Calu3 (cell line): ENCODE measurements around the gene NR2C1. TPM values are rescaled to one million over a fixed set of nuclear protein-coding genes. Genes with fewer than 3 reads are reported as not detected.

ENCODE experiments used
- BruUV-seq: library from RNA; stranded (reverse); fragments of 400-500 nt; replicated peaks from 2 replicates; lab custom pipeline; 2021; lab: Mats Ljungman, UMichigan
- CTCF ChIA-PET: fragments of 300-600 bp; sonication (Branson Sonifier 250); formaldehyde crosslinking; loops from one replicate; lab custom pipeline; 2022; ENCODE audit warnings: antibody characterized with exemption; lab: Charles Lee
- DNase-seq: peaks from one replicate; pipeline ENCODE4 v3.0.0; 2022
- H3K27ac Mint-ChIP-seq: one replicate; pipeline ENCODE4 v1.8.0; 2022; ENCODE audit warnings: mixed read lengths; ENCODE audit not compliant: unreplicated experiment
- H3K27me3 Mint-ChIP-seq: one replicate; pipeline ENCODE4 v1.8.0; 2022; ENCODE audit warnings: mixed read lengths; ENCODE audit not compliant: unreplicated experiment
- H3K36me3 Mint-ChIP-seq: one replicate; pipeline ENCODE4 v1.8.0; 2022; ENCODE audit warnings: mild to moderate bottlenecking, moderate library complexity, mixed read lengths; ENCODE audit not compliant: insufficient read depth, unreplicated experiment
- H3K4me1 Mint-ChIP-seq: one replicate; pipeline ENCODE4 v1.8.0; 2022; ENCODE audit warnings: mild to moderate bottlenecking, low read depth, mixed read lengths; ENCODE audit not compliant: unreplicated experiment
- H3K4me3 Mint-ChIP-seq: one replicate; pipeline ENCODE4 v1.8.0; 2022; ENCODE audit warnings: mild to moderate bottlenecking, low read depth, moderate library complexity, mixed read lengths; ENCODE audit not compliant: unreplicated experiment
- H3K9me3 Mint-ChIP-seq: one replicate; pipeline ENCODE4 v1.8.0; 2022; ENCODE audit warnings: low read depth, mixed read lengths; ENCODE audit not compliant: unreplicated experiment
- CTCF ChIP-seq: fragments of 200-600 bp; IDR thresholded peaks from one replicate; pipeline ENCODE4 v1.8.0; 2022; ENCODE audit warnings: antibody characterized with exemption; ENCODE audit not compliant: unreplicated experiment
- intact Hi-C: fragments of 100-400 bp; cut with micrococcal nuclease; formaldehyde crosslinking; loops from one replicate; pipeline ENCODE4 v1.10.0; 2022; ENCODE audit not compliant: unreplicated experiment
- total RNA-seq: library from RNA; stranded (reverse); gene quantifications from 2 replicates; pipeline ENCODE4 v1.2.3, GENCODE V29; 2022

NR2C1 gene
- total RNA-seq, 1 experiment from 2014 or later: 50.3 TPM

DNA sequence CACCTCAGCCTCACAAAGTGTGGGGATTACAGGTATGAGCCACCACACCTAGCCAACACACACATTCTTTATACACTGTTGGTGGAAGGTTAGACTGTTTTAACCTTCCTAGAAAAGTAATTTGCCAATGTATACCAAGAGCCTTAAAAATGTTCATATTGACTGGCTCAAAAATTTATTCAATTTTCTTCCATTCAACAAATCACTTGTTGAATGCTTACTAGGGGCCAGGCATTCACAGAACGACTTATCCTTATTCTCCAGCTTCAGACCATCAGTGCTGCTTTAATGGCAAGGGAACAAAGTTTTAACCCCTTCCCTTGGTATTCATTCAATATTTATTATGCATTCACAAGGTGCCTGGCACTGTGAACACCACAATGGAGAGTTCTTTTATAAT, 3.0 kb downstream of the NR2C1 start:
- Mint-ChIP-seq H3K27me3 (no peaks in the 10 kb centered on the region), H3K4me1 (peaks cover 7% of the 10 kb centered on the region), H3K4me3 (no peak overlapping the region), H3K27ac (no peak overlapping the region), H3K36me3 (peaks cover 43% of the 10 kb centered on the region), H3K9me3 (no peaks in the 10 kb centered on the region)
- no peak for TF ChIP-seq CTCF
- DNase-seq: no peak
- BruUV-seq: no TSS peak
- intact Hi-C loops: no loop called here
- CTCF ChIA-PET: no interaction called here

GRCh38 chr12:95066091-95066855, 7.1 kb downstream of the NR2C1 start:
- intact Hi-C loops: no loop called here
- Mint-ChIP-seq H3K36me3 (peaks cover 35% of the 10 kb centered on the region), H3K27ac (no peak overlapping the region), H3K27me3 (no peaks in the 10 kb centered on the region), H3K4me1 (peaks cover 7% of the 10 kb centered on the region), H3K9me3 (no peaks in the 10 kb centered on the region), H3K4me3 (no peak overlapping the region)
- DNase-seq: no peak
- CTCF ChIA-PET: no interaction called here
- BruUV-seq: no TSS peak
- no peak for TF ChIP-seq CTCF

DNA sequence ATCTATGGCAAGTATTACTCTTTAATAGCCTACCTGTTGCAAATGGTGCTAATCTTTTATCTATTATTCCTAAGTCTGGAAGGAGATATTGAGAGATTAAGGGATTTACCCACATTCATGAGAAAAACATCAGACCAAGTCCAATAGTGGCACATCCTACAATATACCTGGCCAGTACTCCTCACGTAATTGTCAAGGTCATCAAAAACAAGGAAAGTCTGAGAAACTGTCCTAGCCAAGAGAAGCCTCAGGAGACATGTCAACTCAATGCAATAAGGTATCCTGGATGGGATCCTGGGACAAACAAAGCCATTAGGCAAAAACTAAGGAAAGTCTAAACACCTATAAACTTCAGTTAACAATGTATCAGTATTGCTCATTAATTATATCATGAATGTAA, 12.5 kb downstream of the NR2C1 start:
- Mint-ChIP-seq H3K27ac (no peak overlapping the region), H3K4me3 (no peak overlapping the region), H3K4me1 (no peaks in the 10 kb centered on the region), H3K27me3 (no peaks in the 10 kb centered on the region), H3K9me3 (no peaks in the 10 kb centered on the region), H3K36me3 (peaks cover 34% of the 10 kb centered on the region)
- no peak for DNase-seq
- intact Hi-C loops: no loop called here
- no TSS peak for BruUV-seq
- no peak for TF ChIP-seq CTCF
- CTCF ChIA-PET: no interaction called here

DNA sequence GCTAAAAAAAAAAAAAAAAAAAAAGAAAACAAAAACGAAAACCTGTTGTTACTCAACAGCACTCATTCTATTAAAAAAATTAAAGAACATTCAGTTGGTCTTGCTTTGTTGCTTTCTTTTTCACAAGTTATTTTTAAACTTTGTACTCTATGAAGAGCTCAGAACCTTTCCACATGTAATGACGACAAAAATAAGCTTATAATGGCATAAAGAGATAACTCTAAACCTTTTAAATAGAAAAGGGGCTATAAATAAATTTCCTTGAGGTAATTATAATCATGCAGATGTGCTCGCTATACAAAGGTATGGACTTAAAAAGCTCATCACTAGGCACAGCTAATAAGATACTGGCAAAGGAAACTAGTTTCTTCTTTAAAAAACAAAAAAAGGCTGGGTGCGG, 13.4 kb downstream of the NR2C1 start:
- no peak for TF ChIP-seq CTCF
- Mint-ChIP-seq H3K36me3 (peaks cover 34% of the 10 kb centered on the region), H3K27me3 (no peaks in the 10 kb centered on the region), H3K9me3 (no peaks in the 10 kb centered on the region), H3K4me1 (no peaks in the 10 kb centered on the region), H3K27ac (no peak overlapping the region), H3K4me3 (no peak overlapping the region)
- CTCF ChIA-PET: interaction anchor here (0.7 to 1.1 kb wide), 2 partner anchors 13 to 202 kb away, joined by 3 to 15 read pairs; partner anchors contain the start of gene NR2C1
- intact Hi-C loops: no loop called here
- DNase-seq: no peak
- BruUV-seq: no TSS peak
